ENCODE measurements around the gene GTPBP6. TPM values are rescaled to one million over a fixed set of nuclear protein-coding genes. Genes with fewer than 3 reads are reported as not detected.

Gene GTPBP6
- total and polyA plus RNA-seq, 8 donors = 20.3 to 57.8 (median 32.1) TPM

GRCh38 chrX:349196-349595 is 30.6 kb upstream of the GTPBP6 start:
- DNase-seq (peak in 1 of 6 donors; percentile 40), FAIRE-seq (no peak), ATAC-seq (no peak)
- Histone ChIP-seq H3K9me3 (no peaks in the 10 kb centered on the region), H3K27me3 (no peaks in the 10 kb centered on the region), H3K4me3 (no peak overlapping the region), H3K4me1 (no peaks in the 10 kb centered on the region), H3K36me3 (no peaks in the 10 kb centered on the region), H3K27ac (no peak overlapping the region)
- WGBS, 2 donors = 90 to 93% methylated on average over 18 of the region's 18 CpGs
- TF ChIP-seq CTCF (IDR thresholded peaks at IDR 0.05) = no peak
- intact Hi-C loops (cut with DNase I) = no loop called here

- Histone ChIP-seq H3K9me3 (no peaks in the 10 kb centered on the region), H3K4me3 (no peak overlapping the region), H3K27me3 (no peaks in the 10 kb centered on the region), H3K4me1 (no peaks in the 10 kb centered on the region), H3K36me3 (no peaks in the 10 kb centered on the region), H3K27ac (no peak overlapping the region)
- ATAC-seq = peak in 1 of 4 donors; percentile 34
- FAIRE-seq = no peak
- peak in 1 of 6 donors; percentile 21 for DNase-seq
- intact Hi-C loops (cut with DNase I) = no loop called here
- WGBS, 2 donors = 73 to 77% methylated on average over 11 of the region's 11 CpGs
- TF ChIP-seq CTCF (IDR thresholded peaks at IDR 0.05) = no peak
Observed at GRCh38 chrX:348461-349117, 30.0 kb upstream of the GTPBP6 start.

- Histone ChIP-seq H3K4me3 (no peak overlapping the region), H3K4me1 (no peaks in the 10 kb centered on the region), H3K36me3 (no peaks in the 10 kb centered on the region), H3K27ac (no peak overlapping the region), H3K27me3 (no peaks in the 10 kb centered on the region), H3K9me3 (no peaks in the 10 kb centered on the region)
- intact Hi-C loops (cut with DNase I) = no loop called here
- no peak for FAIRE-seq
- DNase-seq = peak in 2 of 6 donors; percentile 51 to 67
- WGBS, 2 donors = 96 to 98% methylated on average over 59 of the region's 59 CpGs
- TF ChIP-seq CTCF (IDR thresholded peaks at IDR 0.05) = no peak
- ATAC-seq = no peak
Observed at GRCh38 chrX:347351-348117, 28.9 kb upstream of the GTPBP6 start.

GRCh38 chrX:346034-346813 is 27.6 kb upstream of the GTPBP6 start:
- peak in 2 of 6 donors; percentile 51 to 74 for DNase-seq
- no peak for TF ChIP-seq CTCF (IDR thresholded peaks at IDR 0.05)

More at GRCh38 chrX:346034-346813, 27.6 kb upstream of the GTPBP6 start:
- Histone ChIP-seq H3K27me3 (no peaks in the 10 kb centered on the region), H3K36me3 (no peaks in the 10 kb centered on the region), H3K4me1 (no peaks in the 10 kb centered on the region), H3K27ac (no peak overlapping the region), H3K9me3 (no peaks in the 10 kb centered on the region), H3K4me3 (no peak overlapping the region)
- FAIRE-seq (no peak), ATAC-seq (no peak)
- intact Hi-C loops (cut with DNase I) = no loop called here
- WGBS, 2 donors = 95% methylated on average over 56 to 74 of the region's 75 CpGs

All from pancreas (tissue), 10 donors.